Measurements from ENCODE around the gene PPP2R5E.

Gene PPP2R5E

GRCh38 chr14:63472986-63473788 lies 70.0 kb downstream of the PPP2R5E start:
- no peak for TF ChIP-seq POLR2A (IDR thresholded peaks at IDR 0.05; ENCODE audit: low read length)
- no peak for TF ChIP-seq GATA1 (IDR thresholded peaks at IDR 0.05; ENCODE audit: low read depth, low read length)
- peak; percentile 35 to 70 for DNase-seq

GRCh38 chr14:63470962-63471793 lies 72.0 kb downstream of the PPP2R5E start:
- TF ChIP-seq GATA1 (IDR thresholded peaks at IDR 0.05; ENCODE audit: low read depth, low read length) = no peak
- TF ChIP-seq POLR2A (IDR thresholded peaks at IDR 0.05; ENCODE audit: low read length) = no peak
- DNase-seq = peak; percentile 23 to 63

- no peak for TF ChIP-seq POLR2A (IDR thresholded peaks at IDR 0.05; ENCODE audit: low read length)
- no peak for TF ChIP-seq GATA1 (IDR thresholded peaks at IDR 0.05; ENCODE audit: low read depth, low read length)
- peak in 1 of 2 experiments; percentile 45 for DNase-seq
These were observed 74.9 kb downstream of the PPP2R5E start for GRCh38 chr14:63468294-63468693.

GRCh38 chr14:63467440-63468072 lies 75.6 kb downstream of the PPP2R5E start:
- TF ChIP-seq POLR2A (IDR thresholded peaks at IDR 0.05; ENCODE audit: low read length) (no peak), GATA1 (IDR thresholded peaks at IDR 0.05; ENCODE audit: low read depth, low read length) (no peak)
- DNase-seq = no peak

- no peak for DNase-seq
These were observed 77.8 kb downstream of the PPP2R5E start for GRCh38 chr14:63465347-63465746.

GRCh38 chr14:63460680-63461369 lies 82.4 kb downstream of the PPP2R5E start:
- TF ChIP-seq GATA1 (IDR thresholded peaks at IDR 0.05; ENCODE audit: low read depth, low read length) = no peak
- TF ChIP-seq POLR2A (IDR thresholded peaks at IDR 0.05; ENCODE audit: low read length) = no peak
- DNase-seq = peak; percentile 78 to 83

More at GRCh38 chr14:63465347-63465746, 77.8 kb downstream of the PPP2R5E start:
- TF ChIP-seq POLR2A (IDR thresholded peaks at IDR 0.05; ENCODE audit: low read length) (no peak), GATA1 (IDR thresholded peaks at IDR 0.05; ENCODE audit: low read depth, low read length) (no peak)

GRCh38 chr14:63459738-63460137 lies 83.4 kb downstream of the PPP2R5E start:
- DNase-seq = peak in 1 of 2 experiments; percentile 33
- TF ChIP-seq GATA1 (IDR thresholded peaks at IDR 0.05; ENCODE audit: low read depth, low read length) (no peak), POLR2A (IDR thresholded peaks at IDR 0.05; ENCODE audit: low read length) (no peak)

- TF ChIP-seq POLR2A (IDR thresholded peaks at IDR 0.05; ENCODE audit: low read length) (no peak), GATA1 (IDR thresholded peaks at IDR 0.05; ENCODE audit: low read depth, low read length) (no peak)
- no peak for DNase-seq
These were observed 85.7 kb downstream of the PPP2R5E start for GRCh38 chr14:63457498-63457897.

- DNase-seq = peak; percentile 56 to 60
- TF ChIP-seq POLR2A (IDR thresholded peaks at IDR 0.05; ENCODE audit: low read length) (no peak), GATA1 (IDR thresholded peaks at IDR 0.05; ENCODE audit: low read depth, low read length) (no peak)
These were observed 88.1 kb downstream of the PPP2R5E start for GRCh38 chr14:63454863-63455622.

GRCh38 chr14:63454436-63454835 lies 88.7 kb downstream of the PPP2R5E start:
- TF ChIP-seq POLR2A (IDR thresholded peaks at IDR 0.05; ENCODE audit: low read length) (no peak), GATA1 (IDR thresholded peaks at IDR 0.05; ENCODE audit: low read depth, low read length) (no peak)
- DNase-seq = no peak

- TF ChIP-seq POLR2A (IDR thresholded peaks at IDR 0.05; ENCODE audit: low read length) (no peak), GATA1 (IDR thresholded peaks at IDR 0.05; ENCODE audit: low read depth, low read length) (no peak)
These were observed 89.7 kb downstream of the PPP2R5E start for GRCh38 chr14:63453443-63453936.

GRCh38 chr14:63452796-63453195 lies 90.4 kb downstream of the PPP2R5E start:
- no peak for DNase-seq
- TF ChIP-seq GATA1 (IDR thresholded peaks at IDR 0.05; ENCODE audit: low read depth, low read length) = no peak
- TF ChIP-seq POLR2A (IDR thresholded peaks at IDR 0.05; ENCODE audit: low read length) = no peak

More at GRCh38 chr14:63453443-63453936, 89.7 kb downstream of the PPP2R5E start:
- peak; percentile 82 to 83 for DNase-seq
